Colonic mucosa (tissue), 4 donors: ENCODE measurements around the gene ADK. TPM values are rescaled to one million over a fixed set of nuclear protein-coding genes. Genes with fewer than 3 reads are reported as not detected.
"Not testable (repeated sequence)": the region's sequence is repeated elsewhere in the genome, so short reads cannot be mapped to it uniquely, and the experiment has no call there.

Source experiments
- DNase-seq: peaks from one replicate; pipeline ENCODE4 v3.0.0-alpha.2; 2020
- H3K27ac ChIP-seq: fragments of 200-600 bp; one replicate; pipeline ENCODE4 v1.8.0; 2021
- H3K27me3 ChIP-seq: fragments of 200-600 bp; one replicate; pipeline ENCODE4 v1.8.0; 2021
- H3K36me3 ChIP-seq: fragments of 200-600 bp; one replicate; pipeline ENCODE4 v1.8.0; 2021
- H3K4me1 ChIP-seq: fragments of 200-600 bp; one replicate; pipeline ENCODE4 v1.8.0; 2021; ENCODE audit warnings: mild to moderate bottlenecking
- H3K4me3 ChIP-seq: fragments of 200-600 bp; one replicate; pipeline ENCODE4 v1.8.0; 2021
- H3K9ac ChIP-seq, 2 donors: one replicate each; pipeline ENCODE4 v1.7.0; 2013; ENCODE audit warnings: control low read depth in 2 of 2, low read depth in 2 of 2, low read length in 2 of 2
- H3K9me3 ChIP-seq: fragments of 200-600 bp; one replicate; pipeline ENCODE4 v1.8.0; 2021
- CTCF ChIP-seq: fragments of 200-600 bp; IDR thresholded peaks from one replicate; pipeline ENCODE4 v1.8.0; 2022; ENCODE audit warnings: antibody characterized with exemption, mild to moderate bottlenecking
- intact Hi-C: fragments of 100-400 bp; cut with DNase I; formaldehyde crosslinking; loops from one replicate; pipeline ENCODE4 v1.14.1; 2022
- total RNA-seq, 2 donors: library from RNA; stranded (reverse); fragmentation: NEBNext Ultra II Directional in 1 of 2; extraction: Animal tissue kit (Norgen Biotek cat#: 25700) in 1 of 2; gene quantifications; one replicate each; pipeline ENCODE4 v1.2.1, GENCODE V29; 2021
- donor health status: healthy.
- donor health status: DM: no; HTN: no; CAD: no.
- donor health status: DM: no; HTN: no; CAD: no.

The ADK gene
- total RNA-seq, 2 donors from 2014 or later = 20.2 to 27.6 TPM

- no peak for TF ChIP-seq CTCF
- no peak overlapping the region for H3K4me3 ChIP-seq
- no peaks in the 10 kb centered on the region for H3K27me3 ChIP-seq
- no peaks in the 10 kb centered on the region for H3K36me3 ChIP-seq
- H3K4me1 ChIP-seq = no peaks in the 10 kb centered on the region
- intact Hi-C loops = no loop called here
- H3K9ac ChIP-seq = no peak overlapping the region
- DNase-seq = no peak
- no peak overlapping the region for H3K27ac ChIP-seq
- no peaks in the 10 kb centered on the region for H3K9me3 ChIP-seq
Observed at GRCh38 chr10:74460812-74461211, 309.8 kb downstream of the ADK start.

GRCh38 chr10:74474022-74474713, 323.1 kb downstream of the ADK start:
- Histone ChIP-seq H3K27ac (no peak overlapping the region), H3K27me3 (no peaks in the 10 kb centered on the region), H3K4me1 (no peaks in the 10 kb centered on the region), H3K4me3 (no peak overlapping the region), H3K9ac (no peak overlapping the region), H3K36me3 (no peaks in the 10 kb centered on the region), H3K9me3 (no peaks in the 10 kb centered on the region)
- TF ChIP-seq CTCF = no peak
- no peak for DNase-seq
- intact Hi-C loops = no loop called here

DNA sequence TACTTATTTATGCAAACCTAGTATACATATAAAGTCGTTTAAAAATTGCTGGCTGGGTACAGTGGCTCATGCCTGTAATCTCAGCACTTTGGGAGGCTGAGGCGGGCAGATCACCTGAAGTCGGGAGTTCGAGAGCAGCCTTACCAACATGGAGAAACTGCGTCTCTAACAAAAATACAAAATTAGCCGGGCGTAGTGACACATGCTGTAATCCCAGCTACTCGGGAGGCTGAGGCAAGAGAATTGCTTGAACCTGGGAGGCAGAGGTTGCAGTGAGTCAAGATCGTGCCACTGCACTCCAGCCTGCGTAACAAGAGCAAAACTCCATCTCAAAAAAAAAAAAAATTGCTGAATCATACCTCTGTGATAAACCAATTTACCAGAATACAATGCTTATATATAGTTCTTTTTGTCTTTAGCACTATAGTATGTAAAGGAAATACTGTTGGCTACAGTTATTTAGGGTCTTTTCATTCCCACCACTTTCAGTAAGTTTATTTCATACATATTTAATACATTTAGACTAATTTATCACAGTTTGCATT, 325.2 kb downstream of the ADK start:
- DNase-seq, H3K9ac ChIP-seq, H3K4me1 ChIP-seq, H3K9me3 ChIP-seq, H3K27ac ChIP-seq, H3K4me3 ChIP-seq, H3K27me3 ChIP-seq, H3K36me3 ChIP-seq, intact Hi-C loops: not testable (repeated sequence)

GRCh38 chr10:74480778-74481177, 329.8 kb downstream of the ADK start:
- Histone ChIP-seq H3K4me1 (no peaks in the 10 kb centered on the region), H3K27ac (no peak overlapping the region), H3K27me3 (no peaks in the 10 kb centered on the region), H3K36me3 (no peaks in the 10 kb centered on the region), H3K4me3 (no peak overlapping the region), H3K9me3 (no peaks in the 10 kb centered on the region), H3K9ac (no peak overlapping the region)
- no peak for DNase-seq
- intact Hi-C loops = no loop called here
- TF ChIP-seq CTCF = no peak

DNA sequence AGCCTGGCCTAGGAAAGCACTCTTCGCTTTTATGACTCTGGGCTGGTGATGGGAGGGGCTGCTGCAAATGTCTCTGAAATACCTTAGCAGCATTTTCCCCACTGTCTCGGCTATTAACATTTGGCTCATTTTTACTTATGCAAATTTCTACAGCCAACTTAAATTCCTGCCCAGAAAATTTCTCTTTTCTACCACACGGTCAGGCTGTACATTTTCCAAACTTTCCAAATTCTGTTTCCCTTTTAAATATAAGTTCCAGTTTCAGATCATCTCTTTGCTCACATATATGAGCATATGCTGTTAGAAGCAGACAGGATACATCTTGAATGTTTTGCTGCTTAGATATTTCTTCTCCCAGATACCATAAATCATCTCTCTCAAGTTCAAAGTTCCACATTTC, 332.3 kb downstream of the ADK start:
- Histone ChIP-seq H3K36me3 (no peaks in the 10 kb centered on the region), H3K9ac (no peak overlapping the region), H3K9me3 (no peaks in the 10 kb centered on the region), H3K27ac (no peak overlapping the region), H3K4me1 (no peaks in the 10 kb centered on the region), H3K4me3 (no peak overlapping the region), H3K27me3 (no peaks in the 10 kb centered on the region)
- no peak for TF ChIP-seq CTCF
- DNase-seq = no peak
- intact Hi-C loops = no loop called here

GRCh38 chr10:74485283-74485682, 334.3 kb downstream of the ADK start:
- no peak for TF ChIP-seq CTCF
- H3K9me3 ChIP-seq = no peaks in the 10 kb centered on the region
- H3K27me3 ChIP-seq = no peaks in the 10 kb centered on the region
- intact Hi-C loops = no loop called here
- no peak overlapping the region for H3K4me3 ChIP-seq
- no peak overlapping the region for H3K27ac ChIP-seq
- H3K4me1 ChIP-seq = no peaks in the 10 kb centered on the region
- H3K36me3 ChIP-seq = no peaks in the 10 kb centered on the region
- no peak for DNase-seq
- no peak overlapping the region for H3K9ac ChIP-seq
